HG02759 (cell line): ENCODE data around the gene AFMID.

Experiments used
- ATAC-seq: cut with Tn5 transposase; IDR thresholded peaks from one replicate; pipeline ENCODE4 v1.9.1; 2021; ENCODE audit warnings: mild to moderate bottlenecking, moderate library complexity; ENCODE audit not compliant: unreplicated experiment

Gene AFMID

GRCh38 chr17:78176548-78177025, 10.6 kb upstream of the AFMID start:
- ATAC-seq: no peak

- ATAC-seq: no peak
Observed at GRCh38 chr17:78179372-78179771, 7.8 kb upstream of the AFMID start.

GRCh38 chr17:78180083-78180482, 7.1 kb upstream of the AFMID start:
- no peak for ATAC-seq

GRCh38 chr17:78180508-78180907, 6.7 kb upstream of the AFMID start:
- no peak for ATAC-seq

- no peak for ATAC-seq
Observed at GRCh38 chr17:78182504-78182903, 4.7 kb upstream of the AFMID start.

- no peak for ATAC-seq
Observed at GRCh38 chr17:78183916-78184315, 3.2 kb upstream of the AFMID start.

- no peak for ATAC-seq
Observed at GRCh38 chr17:78184351-78184750, 2.8 kb upstream of the AFMID start.

GRCh38 chr17:78184868-78185267, 2.3 kb upstream of the AFMID start:
- no peak for ATAC-seq

- ATAC-seq: no peak
Observed at GRCh38 chr17:78185981-78186691, 1.0 kb upstream of the AFMID start.

GRCh38 chr17:78196716-78197115, 9.6 kb downstream of the AFMID start:
- ATAC-seq: no peak

- ATAC-seq: no peak
Observed at GRCh38 chr17:78197147-78197832, 10.1 kb downstream of the AFMID start.

- ATAC-seq: no peak
Observed at GRCh38 chr17:78200451-78200850, 13.3 kb downstream of the AFMID start.

- ATAC-seq: no peak
Observed at GRCh38 chr17:78202666-78203065, 15.5 kb downstream of the AFMID start.

- no peak for ATAC-seq
Observed at GRCh38 chr17:78204387-78205123, 17.4 kb downstream of the AFMID start.

- ATAC-seq: no peak
Observed at GRCh38 chr17:78205124-78205775, 18.1 kb downstream of the AFMID start.

GRCh38 chr17:78206298-78206697, 19.1 kb downstream of the AFMID start:
- no peak for ATAC-seq

- ATAC-seq: no peak
Observed at GRCh38 chr17:78208486-78208885, 21.3 kb downstream of the AFMID start.

GRCh38 chr17:78210111-78210510, 22.9 kb downstream of the AFMID start:
- no peak for ATAC-seq

GRCh38 chr17:78211032-78211431, 23.9 kb downstream of the AFMID start:
- ATAC-seq: no peak

GRCh38 chr17:78214016-78214705, 27.0 kb downstream of the AFMID start, which contains the start of gene BIRC5:
TSS of gene BIRC5 (plus strand) at chr17:78214253. CDS start at chr17:78214317, 64 bp downstream.
- peak; percentile 95 for ATAC-seq

- ATAC-seq: no peak
Observed at GRCh38 chr17:78214706-78215061, 27.5 kb downstream of the AFMID start.
